HG03135 (cell line): ENCODE measurements around the gene STK32B.
"Not testable (repeated sequence)": the region's sequence is repeated elsewhere in the genome, so short reads cannot be mapped to it uniquely, and the experiment has no call there.

Experiments
- ATAC-seq: cut with Tn5 transposase; IDR thresholded peaks from one replicate; pipeline ENCODE4 v1.9.1; 2021; ENCODE audit warnings: mild to moderate bottlenecking, moderate library complexity; ENCODE audit not compliant: unreplicated experiment

The STK32B gene

DNA sequence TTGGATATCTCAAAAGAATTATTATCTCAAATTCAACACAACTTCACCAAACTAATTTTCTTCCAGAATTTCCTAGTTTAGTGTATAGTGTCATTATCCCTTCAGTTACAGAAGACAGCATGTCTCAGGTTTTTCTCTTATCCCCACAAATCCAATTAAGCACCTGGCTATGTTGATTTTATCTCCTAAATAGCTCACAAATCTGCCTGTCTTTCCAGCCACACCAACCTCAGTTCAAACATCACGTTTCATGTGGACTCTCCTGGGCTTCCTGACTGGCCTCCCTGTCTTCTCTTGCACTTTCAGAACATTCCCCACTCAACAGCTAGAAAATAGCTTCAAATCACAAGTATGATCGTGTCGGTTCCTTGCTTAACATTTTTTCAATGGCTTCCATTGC lies 14.8 kb downstream of the STK32B start:
- no peak for ATAC-seq

DNA sequence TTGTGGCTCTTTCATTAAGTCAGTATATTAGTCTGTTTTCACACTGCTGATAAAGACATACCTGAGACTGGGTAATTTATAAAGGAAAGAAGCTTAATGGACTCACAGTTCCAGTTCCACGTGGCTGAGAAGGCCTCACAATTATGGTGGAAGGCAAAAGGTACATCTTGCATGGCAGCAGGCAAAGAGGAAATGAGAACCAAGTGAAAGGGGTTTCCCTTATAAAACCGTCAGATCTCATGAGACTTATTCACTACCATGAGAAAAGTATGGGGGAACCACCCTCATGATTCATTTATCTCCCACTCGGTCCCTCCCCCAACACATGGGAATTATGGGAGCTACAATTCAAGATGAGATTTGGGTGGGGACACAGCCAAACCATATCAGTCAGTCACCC lies 15.7 kb downstream of the STK32B start:
- ATAC-seq, result not testable (repeated sequence)

DNA sequence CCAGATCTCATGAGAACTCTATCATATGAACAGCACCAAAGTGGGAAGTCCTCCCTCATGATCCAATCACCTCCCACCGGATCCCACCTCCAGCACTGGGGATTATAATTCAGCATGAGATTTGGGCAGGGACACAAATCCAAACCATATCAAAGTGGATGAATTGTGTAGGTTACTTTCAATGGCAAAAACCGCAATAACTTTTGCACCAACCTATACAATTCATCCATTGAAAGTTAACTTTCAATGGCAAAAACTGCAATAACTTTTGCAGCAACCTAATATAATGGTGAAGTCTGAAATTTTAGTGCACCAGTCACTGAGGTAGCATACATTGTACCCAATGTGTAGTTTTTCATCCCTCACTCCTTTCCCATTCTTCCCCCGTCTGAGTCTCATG lies 16.6 kb downstream of the STK32B start:
- no peak for ATAC-seq

DNA sequence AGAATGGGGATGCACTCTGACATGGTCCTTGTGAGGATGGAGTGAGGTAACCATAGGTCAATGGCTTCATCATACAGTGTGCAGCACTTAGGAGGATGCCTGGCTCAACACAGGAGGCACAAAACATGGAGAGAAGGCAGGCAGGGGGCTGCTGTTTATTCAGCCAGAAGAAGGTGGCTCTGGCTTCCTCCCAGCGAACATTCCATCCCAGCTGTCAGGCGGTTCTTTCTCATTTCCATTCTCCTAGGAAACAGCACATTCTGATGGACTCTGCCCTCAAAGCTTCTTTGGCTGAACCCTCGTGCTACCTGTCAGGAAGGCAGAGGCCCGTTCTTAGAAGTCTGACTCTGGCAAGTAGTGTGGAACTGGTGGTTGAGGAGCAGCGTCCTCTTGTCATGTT lies 18.6 kb downstream of the STK32B start:
- no peak for ATAC-seq

DNA sequence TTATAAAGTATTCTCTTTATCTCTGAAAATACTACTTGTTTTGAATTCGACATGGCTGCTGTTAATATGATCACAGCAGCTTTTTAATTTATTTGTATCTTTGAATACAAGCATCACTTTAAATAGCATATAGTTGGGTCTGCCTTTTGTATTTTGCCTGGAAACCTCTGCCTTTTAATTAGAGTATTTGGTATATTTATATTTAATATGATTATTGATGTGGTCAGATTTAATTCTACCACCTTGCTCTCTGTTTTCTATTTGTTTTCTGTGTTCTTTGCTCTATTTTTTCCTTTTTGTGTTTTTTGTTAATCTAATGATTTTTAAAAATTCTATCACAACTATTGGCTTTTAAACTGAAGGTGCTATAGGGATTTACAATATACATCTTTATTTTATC lies 21.7 kb downstream of the STK32B start:
- ATAC-seq, result no peak

DNA sequence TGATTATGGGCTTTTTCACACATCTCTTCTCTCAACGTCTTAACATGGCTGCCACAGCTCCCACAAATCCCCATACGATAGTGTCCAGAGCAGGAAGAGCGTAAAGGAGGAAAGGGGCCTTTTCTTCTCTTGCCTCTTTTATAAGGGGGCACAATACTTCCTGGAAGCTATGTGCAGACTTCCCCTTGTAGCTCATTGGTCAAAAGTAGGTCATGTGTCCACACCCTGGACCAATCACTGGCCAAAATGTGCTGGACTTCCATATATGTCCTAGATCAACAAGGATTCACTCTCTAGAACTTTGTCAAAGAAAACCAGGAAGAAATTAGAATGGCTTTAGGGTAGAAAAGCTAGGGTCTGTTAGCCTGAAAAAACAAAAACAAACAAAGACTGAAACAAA lies 26.7 kb downstream of the STK32B start:
- no peak for ATAC-seq

DNA sequence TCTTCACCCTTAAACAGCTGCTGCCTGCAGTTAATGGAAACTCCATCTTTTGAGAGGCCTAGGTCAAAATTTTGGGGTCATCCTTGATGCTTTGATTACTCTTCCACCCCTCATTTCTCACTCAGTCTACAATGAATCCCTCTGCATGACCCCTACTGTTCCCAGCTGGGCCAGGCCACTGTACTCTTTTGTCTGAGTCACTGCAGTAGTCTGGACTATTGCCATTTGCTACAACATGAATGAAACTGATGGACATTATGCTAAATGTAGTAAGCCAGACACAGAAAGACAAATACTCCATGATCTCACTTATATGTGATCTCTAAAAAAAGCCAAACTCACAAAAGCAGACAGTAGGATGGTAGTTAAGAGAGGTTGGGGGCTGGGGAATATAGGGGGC lies 28.3 kb downstream of the STK32B start:
- ATAC-seq, result no peak

DNA sequence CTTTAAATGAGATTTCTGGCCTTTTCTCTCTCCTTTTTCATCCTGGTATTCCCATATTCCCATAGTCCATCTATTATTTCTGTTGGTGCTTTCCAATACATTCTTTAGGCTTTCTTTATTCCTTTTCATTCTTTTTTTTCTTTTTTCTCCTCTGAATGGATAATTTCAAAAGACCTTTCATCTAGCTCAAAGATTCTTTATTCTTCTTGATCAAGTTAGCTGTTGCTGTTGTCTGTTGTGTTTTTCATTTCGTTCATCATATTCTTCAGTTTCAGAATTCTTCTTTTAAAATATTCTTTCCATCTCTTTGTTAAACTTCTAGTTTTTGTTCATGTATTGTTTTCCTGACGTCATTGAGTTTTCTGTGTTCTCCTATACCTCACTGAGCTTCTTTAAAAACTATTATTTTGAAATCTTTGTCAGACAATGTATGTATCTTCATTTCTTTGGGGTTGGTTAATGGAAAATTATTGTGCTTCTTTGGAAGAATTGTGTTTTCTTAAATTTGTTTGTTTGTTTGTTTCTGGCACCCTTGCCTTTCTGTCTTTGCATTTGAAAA lies 30.2 kb downstream of the STK32B start:
- no peak for ATAC-seq

DNA sequence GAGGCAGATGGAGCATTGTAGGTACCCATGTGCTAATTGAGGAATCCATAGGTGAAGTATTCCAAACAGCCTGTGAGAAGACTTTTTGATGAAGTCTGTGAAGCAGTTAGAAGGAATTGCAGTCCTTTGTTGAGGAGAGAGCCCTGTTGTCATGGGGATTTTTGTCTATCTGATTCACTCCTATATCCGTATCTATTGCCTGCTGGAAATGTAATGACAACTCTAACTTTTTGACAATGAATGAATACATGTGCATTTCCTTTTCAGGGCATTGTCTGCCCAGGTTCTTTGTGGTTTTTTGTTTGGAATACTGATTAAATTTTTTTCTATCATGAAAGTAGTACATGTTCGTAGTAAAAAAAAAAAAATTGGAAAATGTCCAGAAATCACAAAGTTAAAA lies 31.1 kb downstream of the STK32B start:
- no peak for ATAC-seq

DNA sequence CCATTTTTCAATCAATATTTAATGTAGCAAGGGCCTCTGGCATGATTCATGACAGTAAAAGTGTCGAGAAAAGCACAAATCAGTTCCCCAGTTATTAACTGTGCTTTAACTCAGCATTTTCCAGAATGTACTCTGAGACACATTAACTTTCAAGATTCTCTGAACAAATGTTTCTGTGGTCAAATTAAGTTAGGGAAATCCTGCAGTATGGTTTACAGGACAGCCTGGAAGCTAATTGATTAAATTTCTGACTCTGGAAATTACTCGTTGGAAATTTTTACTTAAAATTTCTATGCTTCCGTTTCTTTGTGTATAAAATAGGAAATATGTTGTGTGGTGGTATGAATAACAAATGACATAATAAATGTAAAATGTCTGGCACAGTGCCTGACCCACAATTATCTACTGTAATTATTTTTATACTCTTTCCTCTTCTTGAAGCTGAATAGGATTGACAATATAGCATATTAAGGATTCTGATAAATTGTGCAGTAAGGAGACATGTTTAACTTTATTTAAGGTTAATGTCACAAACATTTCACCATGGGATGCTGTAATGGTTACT lies 33.7 kb downstream of the STK32B start:
- ATAC-seq, result no peak

DNA sequence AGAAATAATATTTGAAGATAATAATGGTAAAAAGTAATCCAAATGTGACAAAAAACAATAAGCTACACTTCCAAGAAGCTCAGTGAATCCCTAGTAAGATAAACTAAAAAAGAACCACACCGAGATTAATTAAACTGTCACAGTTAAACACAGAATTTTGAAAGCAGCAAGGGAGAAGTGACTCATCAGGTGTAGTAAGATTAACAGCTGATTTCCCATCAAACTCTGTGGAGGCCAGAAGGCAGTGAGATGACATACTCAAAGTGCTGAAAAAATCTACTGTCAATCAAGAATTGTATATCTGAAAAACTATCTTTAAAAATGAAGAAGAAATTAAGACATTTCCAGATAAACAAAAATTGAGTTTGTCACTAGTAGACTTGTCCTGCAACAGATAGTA lies 35.3 kb downstream of the STK32B start:
- ATAC-seq, result no peak

DNA sequence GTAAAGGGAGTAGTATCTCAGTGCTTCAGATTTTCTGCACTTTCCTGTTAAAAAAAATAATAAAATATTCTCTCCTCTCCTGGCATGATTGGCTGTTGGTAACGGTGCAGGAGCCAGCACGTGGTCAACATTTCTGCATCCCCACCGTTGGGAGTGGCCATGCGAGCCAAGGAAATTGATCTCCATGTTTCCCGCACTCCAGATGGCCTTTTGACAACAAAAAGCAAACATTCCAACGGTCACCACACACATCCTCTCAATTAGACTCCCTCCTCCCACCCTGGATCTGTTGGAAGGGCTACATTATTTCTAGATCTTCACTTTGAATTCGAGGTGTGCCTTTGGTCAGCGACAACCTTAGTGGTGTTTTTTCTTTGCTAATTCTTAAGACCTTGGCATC lies 45.0 kb downstream of the STK32B start:
- no peak for ATAC-seq

DNA sequence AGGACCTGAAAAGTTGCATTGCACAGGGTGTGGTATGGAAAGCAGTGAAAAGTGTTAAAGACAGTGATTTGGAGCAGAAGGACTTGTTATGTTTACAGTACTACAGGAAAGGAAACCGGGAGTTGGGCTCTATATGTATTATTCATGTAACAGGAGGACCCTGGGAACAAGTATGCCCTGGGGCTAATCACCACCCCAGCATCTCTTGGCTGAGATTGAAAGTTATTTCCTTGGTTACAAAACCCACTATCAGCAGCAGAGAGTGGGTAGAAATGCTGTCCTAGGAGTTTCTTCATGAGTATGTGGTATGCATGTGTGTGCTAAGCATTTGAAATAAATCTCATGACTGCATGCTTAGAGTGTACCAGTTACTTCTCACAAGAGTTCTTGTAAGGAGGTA lies 46.9 kb downstream of the STK32B start:
- ATAC-seq, result no peak

DNA sequence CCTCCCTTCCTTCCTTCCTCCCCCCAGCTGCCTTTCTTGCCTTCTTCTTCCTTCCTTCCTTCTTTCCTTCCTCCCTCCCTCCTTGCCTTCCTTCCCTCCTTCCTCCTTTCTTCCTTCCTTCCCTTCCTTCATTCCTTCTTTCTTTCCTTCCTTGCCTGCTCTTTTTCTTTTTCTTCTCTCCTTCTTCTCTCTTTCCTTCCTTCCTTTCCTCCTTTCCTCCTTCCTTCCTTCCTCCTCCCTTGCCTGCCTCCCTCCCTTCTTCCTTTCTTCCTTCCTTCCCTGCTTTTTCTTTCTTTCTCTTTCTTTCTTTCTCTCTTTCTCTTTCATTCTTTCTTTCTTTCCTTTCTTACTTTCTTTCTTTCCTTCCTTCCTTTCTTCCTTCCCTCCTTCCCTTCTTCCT lies 49.1 kb downstream of the STK32B start:
- no peak for ATAC-seq

DNA sequence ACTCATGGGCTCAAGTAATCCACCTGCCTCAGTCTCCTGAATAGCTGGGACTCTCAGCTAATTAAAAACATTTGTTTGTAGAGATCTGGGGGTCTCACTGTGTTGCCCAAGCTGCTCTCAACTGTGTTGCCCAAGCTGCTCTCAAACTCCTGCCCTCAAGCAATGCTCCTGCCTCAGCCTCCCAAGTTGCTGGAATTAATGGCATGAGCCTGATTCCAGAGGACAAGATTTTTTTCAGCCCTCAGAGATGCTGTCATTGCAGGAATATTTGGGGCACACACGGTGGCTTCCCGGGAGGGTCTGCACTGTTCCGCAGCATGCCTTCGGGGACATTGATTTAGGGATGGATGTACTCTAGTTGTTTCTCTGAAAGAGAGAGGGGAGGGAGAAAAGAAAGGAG lies 49.7 kb downstream of the STK32B start:
- ATAC-seq, result no peak

DNA sequence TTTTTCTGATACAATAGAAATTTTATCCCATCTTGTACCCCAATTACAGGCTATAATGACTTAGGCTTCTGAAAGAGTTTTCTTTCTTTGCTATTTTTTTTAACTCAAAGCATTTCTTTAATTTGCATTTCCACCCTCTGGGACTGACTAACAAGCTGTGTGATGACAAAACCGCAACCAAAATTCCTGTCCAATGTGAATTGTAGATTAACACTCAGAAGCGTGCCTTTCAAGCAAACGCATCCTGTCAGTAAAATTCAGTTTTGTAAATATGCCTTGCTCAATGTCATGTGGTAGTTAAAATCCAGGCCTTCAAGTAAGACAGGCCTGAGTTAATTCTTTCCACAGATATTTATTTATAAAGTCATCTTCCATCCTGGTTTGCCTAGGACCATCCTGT lies 50.3 kb downstream of the STK32B start:
- no peak for ATAC-seq

DNA sequence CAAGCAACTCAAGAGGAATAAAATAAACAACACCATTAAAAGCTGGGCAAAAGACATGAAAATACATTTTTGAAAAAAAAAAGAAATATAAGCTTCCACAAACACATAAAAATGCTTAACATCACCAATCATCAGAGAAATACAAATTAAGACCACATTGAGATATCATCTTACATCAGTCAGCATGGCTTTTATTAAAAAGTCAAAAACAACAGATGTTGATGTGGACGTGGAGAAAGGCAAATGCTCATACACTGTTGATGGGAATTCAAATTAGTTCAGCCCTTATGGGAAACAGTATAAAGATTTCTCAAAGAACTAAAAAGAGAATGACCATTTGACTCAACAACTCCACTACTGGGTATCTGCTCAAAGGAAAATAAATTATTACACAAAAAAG lies 59.6 kb downstream of the STK32B start:
- no peak for ATAC-seq

DNA sequence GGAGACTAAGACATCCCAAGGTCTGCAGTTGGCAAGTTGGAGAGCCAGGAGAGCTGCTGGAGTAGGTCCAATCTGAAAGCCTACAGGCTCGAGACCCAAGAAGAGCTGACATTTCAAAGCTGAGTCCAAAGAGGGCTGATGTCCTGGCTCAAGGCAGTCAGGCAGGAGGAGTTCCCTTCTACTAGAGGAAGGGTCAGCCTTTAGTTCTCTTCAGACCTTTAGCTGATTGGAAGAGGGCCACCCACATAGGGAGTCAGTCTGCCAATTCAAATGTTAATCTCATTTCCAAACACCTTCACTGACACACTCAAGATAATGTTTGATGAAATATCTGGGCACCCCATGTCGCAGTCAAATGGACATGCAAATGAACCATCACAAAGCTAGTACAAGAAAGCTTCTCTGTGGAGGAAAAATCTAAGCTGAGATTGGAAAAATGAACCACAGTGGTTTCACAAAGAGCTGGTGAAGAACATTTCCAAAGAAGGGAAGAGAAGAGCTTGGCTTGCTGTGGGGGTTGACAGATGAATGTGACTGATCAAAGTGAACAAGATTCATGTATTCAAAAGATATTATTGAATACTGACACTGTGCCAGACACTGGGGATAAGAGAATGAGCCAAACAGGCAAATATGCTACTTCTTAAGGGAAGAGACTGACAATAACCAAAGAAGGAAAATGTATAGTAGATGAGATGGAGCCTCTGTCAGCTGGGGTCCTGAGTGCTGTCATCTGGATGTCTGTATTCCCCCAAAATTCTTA lies 61.2 kb downstream of the STK32B start:
- no peak for ATAC-seq

DNA sequence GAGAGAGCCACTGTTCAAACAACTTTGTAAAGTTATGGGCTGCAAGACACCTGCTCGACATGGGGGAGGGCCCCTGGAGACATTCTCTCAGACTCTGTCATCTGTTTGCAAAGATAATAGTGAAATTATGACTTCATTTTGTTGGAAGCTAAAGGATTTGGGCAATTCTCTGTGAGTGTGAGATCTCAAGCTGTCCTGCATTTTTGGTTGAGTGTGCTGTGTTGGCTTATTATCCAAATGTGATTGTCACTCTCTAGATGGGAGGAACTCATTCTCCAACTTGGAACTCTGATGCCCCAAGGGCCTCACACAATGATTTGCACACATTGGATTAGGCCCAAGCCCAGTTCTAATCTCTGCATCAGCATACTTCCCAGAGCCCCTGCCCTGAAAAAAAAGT lies 63.7 kb downstream of the STK32B start:
- no peak for ATAC-seq

DNA sequence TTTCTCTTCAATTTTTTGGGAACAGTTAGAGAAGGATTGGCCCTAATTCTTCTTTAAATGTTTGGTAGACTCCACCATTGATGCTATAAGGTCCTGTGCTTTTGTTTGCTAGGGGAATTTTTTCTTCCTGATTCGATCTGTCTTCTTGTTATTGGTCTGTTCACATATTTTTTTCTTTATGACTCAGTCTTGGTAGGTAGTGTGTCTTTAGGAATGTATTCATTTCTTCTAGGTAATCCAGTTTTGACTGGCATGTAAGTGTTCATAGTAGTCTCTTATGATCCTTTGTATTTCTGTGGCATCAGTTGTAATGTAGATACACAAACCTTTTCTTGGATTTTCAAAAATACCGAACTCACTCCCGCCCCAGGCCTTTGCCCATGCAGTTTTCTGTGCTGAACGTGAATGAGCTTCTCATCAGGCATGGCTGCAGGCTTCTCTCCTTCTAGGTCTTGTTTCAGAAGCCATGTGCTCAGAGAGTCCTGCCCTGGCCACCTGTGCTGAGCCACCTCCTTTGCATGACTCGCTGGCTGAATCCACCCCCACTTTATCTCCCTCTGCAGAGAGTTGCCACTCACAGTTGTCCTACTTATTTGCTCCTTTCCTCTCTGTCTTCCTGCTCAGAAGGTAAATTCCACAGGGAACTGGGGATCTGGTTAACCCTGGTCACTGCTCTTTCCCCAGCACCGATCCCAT lies 67.0 kb downstream of the STK32B start:
- ATAC-seq, result no peak

DNA sequence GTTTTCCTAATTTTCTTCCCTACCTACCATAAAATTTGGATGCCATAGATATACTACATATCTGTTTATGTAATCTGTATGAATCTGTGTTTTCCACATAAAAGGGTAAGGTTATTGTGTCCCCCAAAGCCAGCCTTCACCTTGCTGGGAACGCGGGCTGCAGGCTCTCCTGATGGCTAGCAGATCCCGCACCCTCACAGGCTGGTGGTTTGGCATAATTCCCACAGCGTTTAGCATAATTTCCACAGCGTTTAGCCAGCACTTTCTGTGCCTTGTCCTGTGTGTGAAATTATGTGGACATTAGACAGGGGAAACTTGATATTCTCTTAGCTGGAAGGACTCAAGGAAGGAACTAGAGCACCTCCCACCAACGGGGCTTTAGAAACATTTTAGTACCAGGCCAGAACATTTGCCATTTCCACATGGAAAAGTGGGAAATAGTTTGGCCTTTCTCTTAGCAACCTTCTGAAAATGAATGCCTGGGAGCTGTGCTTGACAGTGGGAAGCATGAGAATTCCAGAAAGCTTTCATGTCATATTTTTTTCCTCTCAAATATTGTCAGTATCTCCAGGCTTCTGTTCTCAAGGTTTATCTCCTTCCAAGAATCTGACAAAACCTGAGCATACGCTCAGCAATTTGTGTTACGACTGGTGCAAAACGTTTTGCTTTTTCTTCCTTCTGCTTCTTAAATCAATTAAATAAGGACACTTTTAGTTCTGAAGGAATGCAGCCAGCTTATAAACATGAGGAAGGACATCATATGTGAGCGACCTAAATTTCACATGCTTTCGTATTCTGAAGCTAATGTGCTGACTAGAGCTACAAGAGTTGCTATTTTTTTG lies 67.9 kb downstream of the STK32B start:
- ATAC-seq, result no peak
